ENCODE data around the gene SUPT3H. TPM values are rescaled to one million over a fixed set of nuclear protein-coding genes. Genes with fewer than 3 reads are reported as not detected.

Gene SUPT3H
- total and polyA plus RNA-seq, 12 donors, result 10.0 to 56.2 (median 16.6) TPM

GRCh38 chr6:45419571-45420082, 41.9 kb upstream of the SUPT3H start:
- no peaks in the 10 kb centered on the region for H3K36me3 ChIP-seq (replicated peaks in 1 of 2)
- intact Hi-C loops (cut with DNase I), result loop anchor here in 1 of 2 donors (10.0 kb wide), 1 partner anchor 765 kb away; no protein-coding TSS in a partner anchor
- DNase-seq, result peak; percentile 53 to 81 (median 61)
- 3 to 10% (median 6%) methylated on average over 20 to 38 of the region's 38 CpGs for WGBS, 4 donors
- H3K4me3 ChIP-seq, result peak overlapping the region in 1 of 4 donors; percentile 66
- no peak for TF ChIP-seq POLR2A (IDR thresholded peaks at IDR 0.05)
- TF ChIP-seq CTCF (IDR thresholded peaks at IDR 0.05), result peak in 4 of 6 experiments; percentile 27 to 54 (median 46)
- peaks cover 16 to 28% of the 10 kb centered on the region in 2 donors for H3K4me1 ChIP-seq (replicated peaks in 1 of 2)
- peaks cover 70% of the 10 kb centered on the region for H3K27me3 ChIP-seq
- no peak overlapping the region for H3K27ac ChIP-seq
- no peaks in the 10 kb centered on the region for H3K9me3 ChIP-seq (replicated peaks in 1 of 3)

GRCh38 chr6:45417436-45417835, 39.7 kb upstream of the SUPT3H start:
- Histone ChIP-seq H3K27me3 (peaks cover 54% of the 10 kb centered on the region), H3K36me3 (replicated peaks in 1 of 2) (no peaks in the 10 kb centered on the region), H3K4me1 (replicated peaks in 1 of 2) (peaks cover 11 to 17% of the 10 kb centered on the region in 2 donors), H3K4me3 (no peak overlapping the region), H3K9me3 (replicated peaks in 1 of 3) (no peaks in the 10 kb centered on the region), H3K27ac (no peak overlapping the region)
- no peak for TF ChIP-seq CTCF (IDR thresholded peaks at IDR 0.05)
- TF ChIP-seq POLR2A (IDR thresholded peaks at IDR 0.05), result no peak
- intact Hi-C loops (cut with DNase I), result no loop called here
- DNase-seq, result no peak
- 75 to 89% (median 82%) methylated on average over 2 of the region's 2 CpGs for WGBS, 4 donors

- WGBS, 4 donors, result 68 to 89% (median 71%) methylated on average over 2 of the region's 2 CpGs
- Histone ChIP-seq H3K36me3 (replicated peaks in 1 of 2) (no peaks in the 10 kb centered on the region), H3K27ac (no peak overlapping the region), H3K9me3 (replicated peaks in 1 of 3) (no peaks in the 10 kb centered on the region), H3K4me1 (replicated peaks in 1 of 2) (peaks cover 10 to 14% of the 10 kb centered on the region in 2 donors), H3K4me3 (no peak overlapping the region), H3K27me3 (peaks cover 58% of the 10 kb centered on the region)
- DNase-seq, result no peak
- TF ChIP-seq POLR2A (IDR thresholded peaks at IDR 0.05) (no peak), CTCF (IDR thresholded peaks at IDR 0.05) (no peak)
- intact Hi-C loops (cut with DNase I), result no loop called here
Observed at GRCh38 chr6:45416700-45417099, 39.0 kb upstream of the SUPT3H start.

GRCh38 chr6:45415788-45416518, 38.2 kb upstream of the SUPT3H start:
- TF ChIP-seq POLR2A (IDR thresholded peaks at IDR 0.05) (no peak), CTCF (IDR thresholded peaks at IDR 0.05) (no peak)
- WGBS, 4 donors, result 47 to 55% (median 50%) methylated on average over 3 of the region's 3 CpGs
- no peak overlapping the region for H3K4me3 ChIP-seq
- H3K27ac ChIP-seq, result no peak overlapping the region
- no peak for DNase-seq
- H3K27me3 ChIP-seq, result peaks cover 54% of the 10 kb centered on the region
- intact Hi-C loops (cut with DNase I), result no loop called here
- H3K4me1 ChIP-seq (replicated peaks in 1 of 2), result peaks cover 5 to 7% of the 10 kb centered on the region in 2 donors
- H3K9me3 ChIP-seq (replicated peaks in 1 of 3), result no peaks in the 10 kb centered on the region
- no peaks in the 10 kb centered on the region for H3K36me3 ChIP-seq (replicated peaks in 1 of 2)
